ENCODE results near the gene FAU. TPM values are rescaled to one million over a fixed set of nuclear protein-coding genes. Genes with fewer than 3 reads are reported as not detected.

Gene FAU
- total RNA-seq, 1 donor from 2014 or later = 1,253 TPM

DNA sequence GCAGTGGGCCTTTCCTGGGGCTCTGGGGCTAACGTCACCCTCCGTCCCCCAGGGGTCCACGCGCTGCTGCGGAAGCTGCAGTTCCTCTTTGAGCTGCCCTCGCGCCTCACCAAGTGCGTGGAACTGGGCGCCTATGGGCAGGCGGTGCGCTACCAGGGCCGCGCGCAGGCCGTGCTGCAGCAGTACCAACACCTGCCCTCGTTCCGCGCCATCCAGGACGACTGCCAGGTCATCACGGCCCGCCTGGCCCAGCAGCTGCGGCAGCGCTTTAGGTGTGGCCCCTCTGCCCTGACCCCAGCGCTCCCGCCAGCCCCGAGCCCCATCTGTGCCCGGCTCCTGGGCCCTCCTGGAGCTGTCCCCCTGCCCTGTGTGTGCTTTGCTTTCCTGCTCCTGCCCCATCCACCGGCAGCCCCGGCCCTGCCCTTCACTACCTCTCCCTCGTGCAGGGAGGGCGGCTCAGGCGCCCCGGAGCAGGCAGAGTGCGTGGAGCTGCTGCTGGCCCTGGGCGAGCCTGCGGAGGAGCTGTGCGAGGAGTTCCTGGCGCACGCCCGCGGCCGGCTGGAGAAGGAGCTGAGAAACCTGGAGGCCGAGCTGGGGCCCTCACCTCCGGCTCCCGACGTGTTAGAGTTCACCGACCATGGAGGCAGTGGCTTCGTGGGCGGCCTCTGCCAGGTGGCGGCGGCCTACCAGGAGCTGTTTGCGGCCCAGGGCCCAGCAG lies 14.0 kb downstream of the FAU start:
- intact Hi-C loops (cut with DNase I) = no loop called here
- peak in 1 of 2 donors; percentile 56 for DNase-seq (ENCODE audit: low spot score in 2 of 2)
- H3K27me3 ChIP-seq = no peaks in the 10 kb centered on the region
- no peak overlapping the region for H3K27ac ChIP-seq
- no peak overlapping the region for H3K4me3 ChIP-seq
- peaks cover 11 to 19% of the 10 kb centered on the region in 2 donors for H3K4me1 ChIP-seq
- peaks cover 29% of the 10 kb centered on the region in 2 donors for H3K36me3 ChIP-seq
- TF ChIP-seq, protein P1, sequence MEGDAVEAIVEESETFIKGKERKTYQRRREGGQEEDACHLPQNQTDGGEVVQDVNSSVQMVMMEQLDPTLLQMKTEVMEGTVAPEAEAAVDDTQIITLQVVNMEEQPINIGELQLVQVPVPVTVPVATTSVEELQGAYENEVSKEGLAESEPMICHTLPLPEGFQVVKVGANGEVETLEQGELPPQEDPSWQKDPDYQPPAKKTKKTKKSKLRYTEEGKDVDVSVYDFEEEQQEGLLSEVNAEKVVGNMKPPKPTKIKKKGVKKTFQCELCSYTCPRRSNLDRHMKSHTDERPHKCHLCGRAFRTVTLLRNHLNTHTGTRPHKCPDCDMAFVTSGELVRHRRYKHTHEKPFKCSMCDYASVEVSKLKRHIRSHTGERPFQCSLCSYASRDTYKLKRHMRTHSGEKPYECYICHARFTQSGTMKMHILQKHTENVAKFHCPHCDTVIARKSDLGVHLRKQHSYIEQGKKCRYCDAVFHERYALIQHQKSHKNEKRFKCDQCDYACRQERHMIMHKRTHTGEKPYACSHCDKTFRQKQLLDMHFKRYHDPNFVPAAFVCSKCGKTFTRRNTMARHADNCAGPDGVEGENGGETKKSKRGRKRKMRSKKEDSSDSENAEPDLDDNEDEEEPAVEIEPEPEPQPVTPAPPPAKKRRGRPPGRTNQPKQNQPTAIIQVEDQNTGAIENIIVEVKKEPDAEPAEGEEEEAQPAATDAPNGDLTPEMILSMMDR (IDR thresholded peaks at IDR 0.05) = no peak
- no peaks in the 10 kb centered on the region for H3K9me3 ChIP-seq

DNA sequence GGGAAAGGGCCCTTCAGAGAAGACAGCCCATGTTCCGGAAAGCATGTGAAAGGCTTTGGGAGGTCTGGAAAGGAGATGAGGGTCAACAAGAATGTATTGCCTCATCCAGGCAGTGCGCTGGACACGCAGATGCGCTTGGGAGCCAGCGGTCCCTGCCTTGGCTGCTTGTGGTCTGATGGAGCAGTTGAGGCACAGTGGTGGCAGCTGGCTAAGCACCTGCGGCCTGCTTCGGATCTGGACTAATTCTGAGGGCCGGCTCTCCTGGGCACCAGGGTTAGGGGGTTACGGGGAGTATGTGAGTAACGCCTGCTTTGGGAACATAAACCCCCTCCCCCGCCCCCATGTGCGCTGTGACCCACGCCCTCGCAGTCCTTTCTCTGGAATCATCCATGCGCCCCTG lies 14.9 kb downstream of the FAU start:
- Histone ChIP-seq H3K4me1 (peaks cover 8 to 19% of the 10 kb centered on the region in 2 donors), H3K27me3 (no peaks in the 10 kb centered on the region), H3K27ac (no peak overlapping the region), H3K4me3 (no peak overlapping the region), H3K36me3 (peaks cover 29% of the 10 kb centered on the region in 2 donors), H3K9me3 (no peaks in the 10 kb centered on the region)
- TF ChIP-seq, protein P1 (IDR thresholded peaks at IDR 0.05) = no peak
- DNase-seq (ENCODE audit: low spot score in 2 of 2) = no peak
- intact Hi-C loops (cut with DNase I) = no loop called here

DNA sequence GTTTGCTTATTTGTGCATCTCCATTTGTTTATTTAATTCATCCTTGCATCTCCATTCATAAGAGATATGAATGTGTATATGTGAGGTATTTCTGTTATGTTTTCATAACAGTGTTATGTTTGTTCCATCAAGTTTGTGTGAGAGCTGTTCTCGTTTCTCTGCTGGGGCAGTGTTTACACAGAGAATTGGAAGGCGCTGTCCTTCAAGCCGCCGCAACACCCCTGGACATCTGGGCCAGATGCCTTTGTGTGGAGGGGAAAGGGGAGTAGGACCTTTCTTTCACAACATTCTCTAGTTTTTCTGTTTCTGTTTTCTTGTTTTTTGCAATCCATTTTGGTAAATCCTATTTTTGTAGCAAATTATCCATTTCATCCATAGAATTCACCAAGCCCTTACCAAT lies 17.3 kb downstream of the FAU start:
- H3K4me3 ChIP-seq = no peak overlapping the region
- peaks cover 27% of the 10 kb centered on the region in 2 donors for H3K36me3 ChIP-seq
- peaks cover 0 to 9% of the 10 kb centered on the region in 2 donors for H3K4me1 ChIP-seq
- no peaks in the 10 kb centered on the region for H3K27me3 ChIP-seq
- DNase-seq (ENCODE audit: low spot score in 2 of 2) = no peak
- TF ChIP-seq, protein P1 (IDR thresholded peaks at IDR 0.05) = no peak
- intact Hi-C loops (cut with DNase I) = no loop called here
- no peak overlapping the region for H3K27ac ChIP-seq
- H3K9me3 ChIP-seq = no peaks in the 10 kb centered on the region

DNA sequence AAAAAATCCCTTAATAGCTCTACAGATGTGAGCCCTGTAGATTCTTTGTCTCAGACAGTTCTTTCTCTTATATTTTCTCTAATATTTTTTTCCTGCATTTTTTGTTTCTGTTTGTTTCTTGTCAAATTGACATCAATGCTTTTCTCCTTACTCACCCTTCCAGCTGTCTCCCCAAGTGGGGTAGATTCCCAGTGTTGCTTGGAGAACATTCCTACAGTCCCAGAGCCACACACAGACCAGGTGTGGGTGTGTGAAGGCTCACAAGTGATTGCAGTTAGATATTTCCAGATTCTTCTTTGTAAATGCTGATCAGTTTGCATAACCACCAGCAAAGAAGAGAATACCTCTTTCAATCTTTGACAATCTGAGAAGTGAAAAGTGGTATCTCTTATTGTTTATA lies 18.5 kb downstream of the FAU start:
- no peak overlapping the region for H3K27ac ChIP-seq
- peaks cover 16% of the 10 kb centered on the region in 2 donors for H3K36me3 ChIP-seq
- intact Hi-C loops (cut with DNase I) = no loop called here
- TF ChIP-seq, protein P1 (IDR thresholded peaks at IDR 0.05) = no peak
- peaks cover 0 to 9% of the 10 kb centered on the region in 2 donors for H3K4me1 ChIP-seq
- no peaks in the 10 kb centered on the region for H3K27me3 ChIP-seq
- no peaks in the 10 kb centered on the region for H3K9me3 ChIP-seq
- DNase-seq (ENCODE audit: low spot score in 2 of 2) = no peak
- H3K4me3 ChIP-seq = no peak overlapping the region

DNA sequence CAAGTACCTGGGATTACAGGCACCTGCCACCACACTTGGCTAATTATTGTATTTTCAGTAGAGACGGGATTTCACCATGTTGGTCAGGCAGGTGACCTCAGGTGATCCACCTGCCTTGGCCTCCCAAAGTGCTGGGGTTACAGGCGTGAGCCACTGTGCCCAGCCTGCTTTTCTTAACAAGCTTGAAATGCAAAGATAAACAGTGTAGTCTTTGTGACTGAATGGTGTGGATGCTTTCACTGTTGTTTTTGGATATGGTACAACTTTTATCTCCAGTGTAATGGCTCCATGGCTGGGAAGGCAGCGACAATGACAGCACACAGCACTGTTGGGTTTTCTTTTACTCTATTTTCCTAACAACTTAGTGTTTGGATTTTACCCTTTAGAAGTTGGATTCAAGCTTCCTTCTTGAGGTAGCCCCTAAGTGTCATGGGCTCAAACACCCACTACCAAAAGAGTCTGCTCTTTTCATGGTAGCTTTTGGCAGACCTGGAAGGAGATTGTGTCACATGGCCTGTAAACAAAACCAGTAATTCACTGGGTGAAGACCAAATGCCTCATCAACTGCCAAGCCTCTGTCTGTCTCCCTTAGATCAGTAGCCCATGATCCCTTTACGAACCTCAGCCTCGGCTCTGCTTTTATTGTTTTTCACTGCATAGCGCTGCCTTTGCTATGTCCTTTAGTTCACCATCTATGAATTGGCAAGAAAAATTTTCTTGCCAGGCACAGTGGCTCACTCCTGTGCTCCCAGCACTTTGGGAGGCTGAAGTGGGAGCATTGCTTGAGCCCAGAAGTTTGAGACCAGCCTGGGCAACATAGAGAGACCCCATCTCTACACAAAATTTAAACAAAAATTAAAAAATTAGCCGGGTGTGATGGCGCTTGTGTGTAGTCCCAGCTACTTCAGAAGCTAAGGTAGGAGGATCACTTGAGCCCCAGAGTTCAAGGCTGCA lies 19.5 kb downstream of the FAU start:
- H3K4me1 ChIP-seq = peaks cover 0 to 13% of the 10 kb centered on the region in 2 donors
- no peaks in the 10 kb centered on the region for H3K9me3 ChIP-seq
- no peaks in the 10 kb centered on the region for H3K27me3 ChIP-seq
- no peak for DNase-seq (ENCODE audit: low spot score in 2 of 2)
- no peak overlapping the region for H3K4me3 ChIP-seq
- H3K36me3 ChIP-seq = peaks cover 5 to 11% of the 10 kb centered on the region in 2 donors
- TF ChIP-seq, protein P1 (IDR thresholded peaks at IDR 0.05) = no peak
- peak overlapping the region; percentile 32 to 45 for H3K27ac ChIP-seq
- intact Hi-C loops (cut with DNase I) = no loop called here

Measured in ascending aorta (tissue), 2 donors.